Measurements from ENCODE around the gene LIMS1. TPM values are rescaled to one million over a fixed set of nuclear protein-coding genes. Genes with fewer than 3 reads are reported as not detected.
"Not testable (repeated sequence)": the region's sequence is repeated elsewhere in the genome, so short reads cannot be mapped to it uniquely, and the experiment has no call there.

LIMS1 gene
- total RNA-seq, 3 donors from 2014 or later, result 24.4 to 65.4 (median 31.2) TPM

- no peaks in the 10 kb centered on the region for H3K9me3 ChIP-seq
- no peaks in the 10 kb centered on the region for H3K36me3 ChIP-seq (ENCODE audit: low read depth)
- DNase-seq (no peak), ATAC-seq (peak; percentile 70)
- H3K4me1 ChIP-seq (ENCODE audit: low read depth), result peaks cover 30% of the 10 kb centered on the region
- no peak for TF ChIP-seq CTCF (IDR thresholded peaks at IDR 0.05)
- intact Hi-C loops (cut with DNase I, micrococcal nuclease), result no loop called here
- H3K4me3 ChIP-seq, result no peak overlapping the region
Measured at GRCh38 chr2:108637304-108637669, 103.0 kb downstream of the LIMS1 start.

GRCh38 chr2:108640731-108641130 is 106.5 kb downstream of the LIMS1 start:
- no peak for ATAC-seq
- intact Hi-C loops (cut with DNase I, micrococcal nuclease), result no loop called here
- H3K9me3 ChIP-seq, result no peaks in the 10 kb centered on the region
- H3K4me1 ChIP-seq (ENCODE audit: low read depth), result peaks cover 12% of the 10 kb centered on the region
- no peak overlapping the region for H3K4me3 ChIP-seq
- no peak for TF ChIP-seq CTCF (IDR thresholded peaks at IDR 0.05)
- H3K36me3 ChIP-seq (ENCODE audit: low read depth), result no peaks in the 10 kb centered on the region
- DNase-seq, result no peak

- no peaks in the 10 kb centered on the region for H3K9me3 ChIP-seq
- H3K36me3 ChIP-seq (ENCODE audit: low read depth), result no peaks in the 10 kb centered on the region
- peaks cover 4% of the 10 kb centered on the region for H3K4me1 ChIP-seq (ENCODE audit: low read depth)
- no peak overlapping the region for H3K4me3 ChIP-seq
- no peak for TF ChIP-seq CTCF (IDR thresholded peaks at IDR 0.05)
- intact Hi-C loops (cut with DNase I, micrococcal nuclease), result no loop called here
- ATAC-seq (no peak), DNase-seq (no peak)
Measured at GRCh38 chr2:108641756-108642155, 107.5 kb downstream of the LIMS1 start.

GRCh38 chr2:108643261-108643849 is 109.1 kb downstream of the LIMS1 start:
- no peaks in the 10 kb centered on the region for H3K36me3 ChIP-seq (ENCODE audit: low read depth)
- no peak for TF ChIP-seq CTCF (IDR thresholded peaks at IDR 0.05)
- DNase-seq (no peak), ATAC-seq (no peak)
- no peaks in the 10 kb centered on the region for H3K9me3 ChIP-seq
- H3K4me1 ChIP-seq (ENCODE audit: low read depth), result peaks cover 4% of the 10 kb centered on the region
- intact Hi-C loops (cut with DNase I, micrococcal nuclease), result no loop called here
- no peak overlapping the region for H3K4me3 ChIP-seq

GRCh38 chr2:108643862-108644261 is 109.6 kb downstream of the LIMS1 start:
- intact Hi-C loops (cut with DNase I, micrococcal nuclease); ATAC-seq: not testable (repeated sequence)

GRCh38 chr2:108644446-108644845 is 110.2 kb downstream of the LIMS1 start:
- H3K4me3 ChIP-seq; H3K4me1 ChIP-seq (ENCODE audit: low read depth); intact Hi-C loops (cut with DNase I, micrococcal nuclease); DNase-seq; H3K36me3 ChIP-seq (ENCODE audit: low read depth); H3K9me3 ChIP-seq; ATAC-seq: not testable (repeated sequence)

More at GRCh38 chr2:108643862-108644261, 109.6 kb downstream of the LIMS1 start:
- not testable (repeated sequence) for H3K4me3 ChIP-seq; DNase-seq; H3K4me1 ChIP-seq (ENCODE audit: low read depth); H3K36me3 ChIP-seq (ENCODE audit: low read depth); H3K9me3 ChIP-seq

GRCh38 chr2:108648796-108649195 is 114.5 kb downstream of the LIMS1 start:
- H3K36me3 ChIP-seq (ENCODE audit: low read depth); DNase-seq; H3K4me1 ChIP-seq (ENCODE audit: low read depth); ATAC-seq; H3K4me3 ChIP-seq; H3K9me3 ChIP-seq; intact Hi-C loops (cut with DNase I, micrococcal nuclease): not testable (repeated sequence)

GRCh38 chr2:108650465-108650864 is 116.2 kb downstream of the LIMS1 start:
- ATAC-seq; H3K4me3 ChIP-seq; DNase-seq; intact Hi-C loops (cut with DNase I, micrococcal nuclease); H3K9me3 ChIP-seq; H3K4me1 ChIP-seq (ENCODE audit: low read depth); H3K36me3 ChIP-seq (ENCODE audit: low read depth): not testable (repeated sequence)

GRCh38 chr2:108651468-108651867 is 117.2 kb downstream of the LIMS1 start:
- ATAC-seq; H3K9me3 ChIP-seq; H3K4me1 ChIP-seq (ENCODE audit: low read depth); H3K36me3 ChIP-seq (ENCODE audit: low read depth); DNase-seq; intact Hi-C loops (cut with DNase I, micrococcal nuclease); H3K4me3 ChIP-seq: not testable (repeated sequence)

GRCh38 chr2:108652187-108652931 is 118.1 kb downstream of the LIMS1 start:
- H3K4me1 ChIP-seq (ENCODE audit: low read depth); H3K36me3 ChIP-seq (ENCODE audit: low read depth); intact Hi-C loops (cut with DNase I, micrococcal nuclease); H3K4me3 ChIP-seq; H3K9me3 ChIP-seq: not testable (repeated sequence)
- ATAC-seq, result peak; percentile 82
- DNase-seq, result peak in 1 of 3 donors; percentile 34

Data from mucosa of descending colon (tissue), 3 donors.